SKM-1 treated with dmso at 0.1 percent for 144 hours (cell line): ENCODE data around the gene DBN1.
"Not testable (repeated sequence)": the region's sequence is repeated elsewhere in the genome, so short reads cannot be mapped to it uniquely, and the experiment has no call there.

ENCODE experiments used
- DNase-seq: peaks from one replicate; lab custom pipeline; 2025; ENCODE audit not compliant: unreplicated experiment; lab: John Stamatoyannopoulos, UW

Gene DBN1

DNA sequence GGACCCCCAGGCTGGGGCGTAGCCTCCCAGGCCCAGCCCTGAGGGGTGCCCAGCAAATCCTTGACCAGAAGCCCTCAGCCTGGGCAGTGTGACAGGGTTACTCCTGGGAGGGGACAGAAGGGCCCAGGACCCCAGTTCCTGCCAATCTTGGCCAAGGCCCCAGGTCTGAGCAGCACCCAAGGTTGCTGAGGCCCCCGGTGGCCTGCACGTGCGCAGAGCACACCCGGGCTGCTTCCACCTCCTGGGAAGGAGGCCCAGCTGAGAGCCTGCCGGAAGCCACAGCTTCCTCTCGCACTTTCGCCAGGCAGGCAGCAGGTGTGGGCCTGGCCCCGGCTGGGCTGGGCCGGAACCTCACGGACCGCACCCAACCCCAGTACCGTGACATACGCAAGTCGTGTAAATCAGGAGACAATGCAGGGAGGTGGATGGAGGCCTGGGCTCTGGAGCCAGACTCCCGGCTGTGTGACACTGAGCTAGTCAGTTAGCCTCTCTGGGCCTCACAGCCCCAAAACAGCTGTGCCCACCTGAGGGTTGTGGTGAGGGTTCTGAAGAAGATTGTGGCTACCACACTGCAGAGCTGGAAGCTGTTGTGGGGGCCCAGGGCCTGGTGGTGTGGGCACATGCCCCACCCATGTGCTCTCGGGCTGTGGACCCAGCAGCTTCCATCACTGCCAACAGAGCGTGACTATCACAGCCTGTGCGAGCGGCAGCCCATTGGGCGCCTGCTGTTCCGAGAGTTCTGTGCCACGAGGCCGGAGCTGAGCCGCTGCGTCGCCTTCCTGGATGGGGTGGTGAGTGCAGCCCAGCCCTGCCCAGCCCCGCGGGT lies 41.9 kb downstream of the DBN1 start:
- no peak for DNase-seq

DNA sequence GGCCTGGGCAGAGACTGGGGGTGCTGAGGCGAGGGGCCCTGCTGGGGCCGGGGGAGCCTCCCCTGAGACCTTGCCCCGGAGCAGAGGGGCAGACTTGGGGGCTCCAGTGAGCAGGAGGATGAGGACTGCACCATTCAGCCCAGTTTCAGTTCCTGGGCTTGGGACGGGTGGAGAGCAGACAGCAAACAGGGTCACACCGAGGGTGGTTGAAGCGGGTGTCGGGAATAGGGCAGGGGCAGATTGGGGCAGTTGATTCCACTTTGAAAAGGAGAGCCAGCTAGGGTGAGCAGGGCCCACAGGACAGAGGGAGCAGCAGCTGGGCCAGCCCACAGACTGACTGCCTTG lies 42.5 kb downstream of the DBN1 start:
- no peak for DNase-seq

DNA sequence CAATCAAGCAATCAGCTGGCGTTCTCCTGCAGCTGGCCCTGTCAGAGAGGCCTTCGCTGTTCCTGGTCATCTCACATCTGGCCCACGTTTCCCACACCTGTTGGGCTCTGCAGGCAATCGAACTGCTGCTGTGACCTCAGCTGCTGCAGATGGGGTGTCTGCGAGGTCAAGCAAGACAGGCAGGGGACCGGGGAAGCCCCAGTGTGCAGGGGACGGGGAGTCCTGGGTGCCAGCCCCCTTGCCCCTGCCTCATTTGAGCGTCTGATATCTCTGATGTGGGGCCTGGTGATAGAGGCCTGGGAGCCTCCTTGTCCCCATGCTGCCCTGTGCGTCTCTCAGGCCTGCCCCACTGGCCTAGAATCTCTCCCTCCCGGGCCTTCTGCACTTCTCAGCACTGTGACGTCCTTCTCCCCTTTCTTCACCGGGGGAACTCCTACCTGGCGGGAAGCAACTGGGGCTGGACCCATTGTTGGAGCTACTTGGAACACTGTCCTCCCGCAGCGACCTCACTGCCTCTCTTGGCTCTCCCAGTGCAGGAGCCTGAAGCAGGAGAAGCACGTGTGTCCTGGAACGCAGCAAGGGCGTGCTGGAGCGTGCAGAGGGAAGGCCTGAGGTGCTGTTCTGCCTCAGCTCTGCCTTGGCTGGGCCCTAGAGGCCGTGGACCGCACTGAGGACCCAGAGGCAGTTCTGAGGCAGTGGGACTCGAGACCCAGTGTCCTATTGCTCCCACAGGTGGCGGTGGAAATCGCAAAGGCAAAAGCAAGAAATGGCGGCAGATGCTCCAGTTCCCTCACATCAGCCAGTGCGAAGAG lies 43.1 kb downstream of the DBN1 start:
- DNase-seq: no peak

DNA sequence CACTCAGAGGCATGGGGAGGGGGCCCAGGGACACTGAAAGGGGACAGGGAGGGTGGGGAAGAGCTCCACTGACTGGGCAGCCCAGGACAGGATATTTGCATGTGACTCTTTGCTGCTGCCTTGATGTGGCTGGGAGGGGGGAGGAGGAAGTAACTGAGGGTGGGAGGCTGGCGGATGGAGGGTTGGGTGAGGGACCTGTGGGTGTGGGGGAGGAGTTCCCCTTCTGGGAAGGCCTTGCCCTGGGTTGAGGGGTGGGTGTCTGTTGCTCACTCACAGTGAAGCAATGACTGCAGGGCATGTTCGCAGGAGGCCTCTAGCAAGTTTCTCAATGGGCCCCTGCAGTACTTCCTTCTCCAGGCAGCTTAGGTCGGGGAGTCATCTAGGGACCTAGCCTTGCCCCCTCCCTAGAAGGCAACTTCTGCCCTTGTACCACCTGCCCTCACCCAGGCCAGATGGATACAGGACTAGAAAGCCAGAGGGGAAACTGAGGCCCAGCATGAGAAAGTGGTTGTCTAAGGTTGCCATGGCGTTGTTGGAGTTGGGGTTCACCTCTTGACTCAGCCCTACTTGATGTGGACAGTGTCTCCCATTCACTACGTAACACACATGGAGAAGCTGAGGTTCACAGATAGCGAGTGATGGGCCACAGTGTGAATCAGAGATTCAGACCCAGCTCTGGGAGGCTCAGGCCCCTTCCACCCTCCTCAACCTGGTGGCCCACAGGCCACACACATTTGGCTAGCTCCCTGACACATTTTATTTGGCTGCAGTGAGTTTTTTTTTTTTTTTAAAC lies 44.0 kb downstream of the DBN1 start:
- peak; percentile 99 for DNase-seq

DNA sequence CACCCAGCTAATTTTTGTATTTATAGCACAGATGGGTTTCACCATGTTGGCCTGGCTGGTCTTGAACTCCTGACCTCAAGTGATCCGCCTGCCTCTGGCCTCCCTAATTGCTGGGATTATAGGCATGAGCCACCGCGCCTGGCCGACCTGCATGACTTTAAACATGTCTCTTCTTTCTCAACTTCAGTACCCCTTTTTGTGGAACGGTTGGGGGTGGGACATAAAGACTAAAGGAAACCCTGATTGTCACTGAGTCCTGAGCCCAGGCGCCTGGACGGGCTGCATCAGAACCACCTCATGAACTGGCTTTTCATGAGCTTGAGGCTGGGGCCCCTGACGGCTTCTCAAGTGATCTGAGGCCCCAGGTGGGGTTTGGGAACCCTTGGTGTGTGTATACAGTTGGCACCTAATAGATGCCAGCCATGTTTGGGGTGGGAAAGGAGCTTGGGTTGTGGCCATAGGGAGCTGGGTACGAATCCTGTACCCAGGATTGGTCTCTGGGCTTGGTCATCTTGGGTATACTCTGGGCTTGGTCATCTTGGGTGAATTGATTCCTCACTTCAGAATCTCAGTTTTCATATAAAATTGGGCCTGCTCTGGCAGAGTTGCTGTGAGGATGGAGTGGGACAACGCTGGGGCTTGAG lies 44.7 kb downstream of the DBN1 start:
- DNase-seq: no peak

DNA sequence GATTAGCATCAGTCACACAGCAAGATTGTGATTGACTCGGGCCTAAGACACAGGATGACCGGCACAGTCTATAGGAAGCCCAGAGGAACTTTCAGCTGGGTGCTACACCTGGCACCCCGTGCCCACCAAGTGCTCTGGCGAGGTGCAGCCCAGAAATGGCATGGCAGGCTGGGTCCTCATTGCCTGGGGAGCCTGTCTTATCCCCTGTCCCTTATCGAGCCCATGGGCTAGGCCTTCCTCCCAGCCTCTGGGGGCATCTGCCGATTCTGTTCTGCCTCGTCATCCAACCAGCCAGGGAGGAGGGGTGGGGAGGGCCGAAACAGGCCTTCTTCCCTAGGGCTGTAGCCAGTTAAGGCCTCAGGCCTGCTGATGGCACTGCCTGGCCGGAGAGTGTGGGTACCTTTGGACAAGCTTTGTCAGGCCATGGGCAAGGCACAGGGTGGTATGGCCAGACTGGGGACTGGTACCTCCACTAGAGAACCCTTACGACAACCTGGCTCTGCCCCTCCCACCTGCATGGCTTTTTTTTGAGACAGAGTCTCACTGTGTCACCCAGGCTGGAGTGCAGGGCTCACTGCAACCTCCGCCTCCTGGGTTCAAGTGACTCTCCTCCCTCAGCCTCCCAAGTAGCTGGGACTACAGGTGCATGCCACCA lies 45.4 kb downstream of the DBN1 start:
- no peak for DNase-seq

DNA sequence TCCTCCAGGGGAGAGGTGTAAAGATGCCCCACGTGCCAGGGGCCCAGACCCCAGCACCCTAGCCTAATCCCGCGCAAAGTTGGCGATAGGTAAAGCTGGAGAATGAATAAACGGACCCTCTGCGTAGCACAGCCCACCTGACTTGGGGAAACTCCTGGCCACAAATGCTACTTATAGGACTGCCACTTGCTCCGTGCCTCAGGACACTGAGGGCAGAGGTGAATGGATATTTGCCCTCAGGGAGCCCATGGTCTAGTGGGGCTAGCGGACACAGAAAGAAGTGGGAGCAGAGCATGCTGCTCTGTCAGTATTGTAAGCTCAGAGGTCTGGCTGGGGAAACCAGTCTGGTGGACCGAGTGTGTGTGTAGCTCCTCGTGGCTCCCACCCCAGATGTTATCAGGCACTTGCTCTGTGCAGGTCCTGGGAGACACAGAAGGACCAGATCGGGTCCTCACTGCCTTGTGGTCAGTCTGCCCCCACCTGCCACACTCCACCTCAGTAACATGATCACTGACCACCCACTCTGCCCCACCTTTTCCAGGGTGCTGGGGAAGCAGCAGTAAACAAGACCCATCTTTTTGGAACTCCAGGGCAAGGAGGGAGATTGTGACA lies 46.1 kb downstream of the DBN1 start:
- no peak for DNase-seq

DNA sequence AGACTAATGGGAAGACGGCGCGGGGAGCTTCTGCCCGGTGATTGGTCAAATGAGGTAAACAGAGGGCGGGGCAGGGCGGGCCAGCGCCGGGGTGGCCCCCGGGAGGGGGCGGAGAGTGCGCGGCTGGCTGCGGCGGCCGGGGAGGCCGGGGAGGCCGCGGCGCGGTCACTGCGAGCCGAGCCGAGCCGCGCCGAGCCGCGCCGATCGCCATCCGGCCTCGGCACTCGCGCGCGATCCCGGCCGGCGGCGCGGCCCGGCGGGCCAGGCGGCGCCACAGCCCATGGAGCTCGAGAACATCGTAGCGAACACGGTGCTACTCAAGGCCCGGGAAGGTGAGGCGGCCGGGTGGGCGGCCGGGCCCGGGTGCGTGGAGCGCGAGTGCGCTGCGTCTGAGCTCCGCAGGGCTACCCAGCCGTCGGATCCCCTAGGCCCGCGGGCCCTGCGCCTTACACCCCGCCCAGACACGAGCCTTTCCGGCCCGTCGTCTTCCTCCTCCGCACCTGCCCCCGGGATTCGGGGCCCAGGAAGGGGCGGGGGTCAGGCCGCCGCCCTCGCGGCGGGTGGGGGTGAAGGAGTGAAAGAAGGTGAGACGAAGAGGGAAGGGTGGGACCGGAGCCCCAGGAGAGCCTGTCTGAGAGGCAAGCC lies 46.7 kb downstream of the DBN1 start, which contains the start of gene GRK6:
Gene GRK6, plus strand, starts transcription at position 111 of the 645 bp plus-strand sequence. Its CDS starts 170 bp downstream, at position 281.
- no peak for DNase-seq

DNA sequence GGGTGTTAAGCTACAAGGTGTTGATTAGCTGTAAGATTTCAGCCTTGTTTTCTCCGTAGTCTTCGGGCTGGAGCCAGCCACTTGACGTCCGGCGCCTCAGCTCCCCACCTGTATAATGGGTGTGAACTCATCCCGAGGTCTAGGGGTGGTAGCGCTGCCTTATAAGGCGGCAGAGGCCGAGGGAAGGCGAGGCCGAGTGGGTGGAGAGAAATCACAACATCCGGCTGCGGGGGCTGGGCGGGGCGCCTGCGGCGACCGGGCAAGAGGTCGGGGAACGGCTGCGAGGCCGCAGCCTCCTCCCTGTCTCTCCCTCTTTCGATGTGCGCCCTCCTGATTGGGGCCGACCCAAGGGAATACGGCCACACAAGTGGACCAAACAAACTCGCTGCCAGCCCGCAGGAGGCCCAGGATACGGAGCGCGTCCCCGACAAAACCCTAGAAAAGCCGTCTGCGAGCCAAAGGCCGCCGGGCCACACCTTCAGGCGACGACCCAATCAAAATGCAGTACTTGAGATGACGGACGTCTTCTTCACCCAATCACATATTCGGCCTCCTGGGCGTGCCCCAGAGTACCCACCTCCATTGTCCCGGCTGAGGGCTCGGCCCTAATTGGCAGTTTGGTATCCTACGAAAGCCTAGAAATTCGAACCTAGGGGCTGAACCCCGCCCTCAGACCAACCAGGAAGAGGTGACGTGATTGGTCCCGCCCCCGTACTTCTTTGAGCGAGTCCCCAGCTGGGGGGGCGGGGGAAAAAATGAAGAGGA lies 47.5 kb downstream of the DBN1 start:
- DNase-seq: peak; percentile 100

DNA sequence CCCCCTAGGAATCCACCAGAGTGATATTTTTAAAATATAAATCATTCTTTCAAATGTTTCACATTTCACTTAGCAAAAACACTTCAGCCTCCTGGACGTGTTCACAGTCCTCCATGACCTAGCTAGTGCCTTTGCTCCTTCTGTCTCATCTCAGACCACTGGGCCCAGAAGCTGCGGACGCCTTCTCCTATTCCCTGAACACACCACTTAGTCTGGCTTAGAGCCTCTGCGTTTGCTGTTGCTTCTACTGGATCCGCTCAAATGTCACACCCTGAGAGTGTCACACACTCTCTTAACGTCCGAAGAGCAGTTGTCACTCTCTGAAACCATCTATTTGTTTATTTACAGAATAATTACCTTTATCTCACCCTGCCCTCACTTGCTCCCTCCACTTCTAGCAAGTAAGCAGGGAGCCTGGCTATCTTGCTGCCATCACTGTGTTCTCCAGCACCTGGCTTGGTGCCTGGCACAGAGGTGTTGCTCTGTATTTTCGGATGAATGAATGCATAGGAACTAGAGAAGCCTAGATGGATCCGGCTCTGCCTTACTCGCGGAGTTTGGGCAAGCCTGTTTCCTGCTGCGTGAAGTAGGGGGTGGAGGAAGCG lies 48.1 kb downstream of the DBN1 start:
- DNase-seq: no peak

DNA sequence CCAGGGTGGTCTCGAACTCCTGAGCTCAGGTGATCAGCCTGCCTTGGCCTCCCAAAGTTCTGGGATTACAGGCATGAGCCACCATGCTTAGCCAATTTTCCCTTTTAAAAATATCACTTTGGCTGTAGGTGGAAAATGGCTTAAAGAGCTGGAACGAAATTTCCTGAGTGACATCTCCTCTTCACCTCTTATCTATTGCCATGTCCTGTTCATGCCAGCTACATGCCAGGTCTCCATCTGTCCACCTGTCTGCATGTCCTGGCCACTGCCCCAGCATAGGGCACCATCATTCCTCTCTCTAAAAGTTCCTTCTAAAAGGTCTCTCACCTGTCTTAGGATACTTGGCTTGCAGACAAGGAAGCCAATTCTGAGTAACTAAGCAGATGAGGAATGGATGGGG lies 49.8 kb downstream of the DBN1 start:
- DNase-seq: no peak

DNA sequence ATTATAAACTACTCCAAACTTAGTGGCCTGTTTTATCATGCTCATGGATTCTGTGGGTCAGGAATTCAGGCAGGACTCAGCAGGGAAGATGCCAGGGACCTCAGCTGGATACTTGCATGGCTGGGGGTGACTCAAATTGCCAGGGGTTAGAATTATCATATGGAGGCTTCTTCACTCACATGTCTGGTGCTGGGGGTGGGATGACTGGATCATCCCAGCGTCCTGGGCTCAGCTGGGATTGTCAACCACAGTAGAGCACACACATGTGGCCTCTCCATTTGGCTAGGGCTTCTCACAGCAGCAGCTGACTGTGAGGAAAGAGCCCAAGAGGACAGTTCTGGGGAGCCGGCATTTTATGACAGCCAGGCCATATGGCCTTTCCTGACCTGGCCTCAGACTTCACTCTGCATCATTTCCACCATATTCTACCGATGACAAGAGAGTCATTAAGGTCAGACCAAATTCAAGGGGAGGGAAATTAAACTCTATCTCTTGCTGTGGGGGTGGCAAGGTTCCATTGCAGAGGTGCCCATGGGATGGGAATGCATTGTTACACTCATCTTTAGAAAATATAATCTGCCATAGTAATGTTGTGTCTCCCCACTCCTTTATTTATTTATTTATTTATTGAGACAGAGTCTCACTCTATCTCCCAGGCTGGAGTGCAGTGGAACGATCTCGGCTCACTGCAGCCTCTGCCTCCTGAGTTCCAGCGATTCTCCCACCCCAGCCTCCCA lies 52.2 kb downstream of the DBN1 start:
- DNase-seq: no peak

DNA sequence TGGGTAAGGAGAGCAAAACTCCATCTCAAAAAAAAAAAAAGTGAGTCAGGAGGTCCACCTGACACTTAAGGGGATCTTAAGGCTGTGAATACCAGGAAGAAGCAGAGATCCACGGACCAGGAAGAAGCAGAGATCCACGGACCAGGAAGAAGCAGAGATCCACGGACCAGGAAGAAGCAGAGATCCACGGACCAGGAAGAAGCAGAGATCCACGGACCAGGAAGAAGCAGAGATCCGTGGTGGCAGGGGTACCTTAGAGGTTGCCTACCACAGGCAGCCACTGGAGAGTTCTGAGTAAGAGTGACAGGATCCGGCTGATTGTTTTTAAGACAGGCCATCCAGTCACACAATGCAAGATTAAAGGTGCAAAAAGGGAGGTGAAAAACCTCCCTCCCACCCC lies 53.0 kb downstream of the DBN1 start:
- DNase-seq: not testable (repeated sequence)

DNA sequence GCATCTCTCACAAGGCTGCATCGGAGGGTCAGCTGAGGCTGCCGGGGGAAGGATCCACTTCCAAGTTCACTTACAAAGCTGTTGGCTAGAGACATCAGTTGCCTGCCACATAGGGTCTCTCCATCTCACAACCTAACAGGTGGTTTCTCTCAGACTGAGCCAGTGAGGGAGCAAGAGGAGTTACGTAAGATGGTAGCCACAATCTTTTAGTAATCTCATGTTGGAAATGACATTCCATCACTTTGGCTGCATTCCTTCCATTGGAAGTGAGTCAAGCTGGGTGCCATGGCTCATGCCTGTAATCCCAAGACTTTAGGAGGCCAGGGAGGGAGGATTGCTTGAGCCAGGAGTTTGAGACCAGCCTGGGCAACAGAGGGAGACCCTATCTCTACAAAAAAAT lies 54.4 kb downstream of the DBN1 start:
- no peak for DNase-seq

DNA sequence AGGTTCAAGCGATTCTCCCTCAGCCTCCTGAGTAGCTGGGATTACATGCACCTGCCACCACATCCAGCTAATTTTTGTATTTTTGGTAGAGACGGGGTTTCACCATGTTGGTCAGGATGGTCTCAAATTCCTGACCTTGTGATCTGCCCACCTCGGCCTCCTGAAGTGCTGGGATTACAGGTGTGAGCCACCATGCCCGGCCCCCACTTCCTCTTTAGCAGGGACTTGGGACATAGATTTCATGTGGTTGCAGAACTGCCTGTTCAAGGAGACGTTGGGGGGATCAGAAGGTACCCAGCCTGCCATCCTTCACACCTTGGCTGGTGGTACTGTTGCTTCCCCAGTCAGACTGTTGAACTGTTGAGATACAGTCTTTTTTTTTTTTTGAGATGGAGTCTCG lies 56.4 kb downstream of the DBN1 start:
- not testable (repeated sequence) for DNase-seq

DNA sequence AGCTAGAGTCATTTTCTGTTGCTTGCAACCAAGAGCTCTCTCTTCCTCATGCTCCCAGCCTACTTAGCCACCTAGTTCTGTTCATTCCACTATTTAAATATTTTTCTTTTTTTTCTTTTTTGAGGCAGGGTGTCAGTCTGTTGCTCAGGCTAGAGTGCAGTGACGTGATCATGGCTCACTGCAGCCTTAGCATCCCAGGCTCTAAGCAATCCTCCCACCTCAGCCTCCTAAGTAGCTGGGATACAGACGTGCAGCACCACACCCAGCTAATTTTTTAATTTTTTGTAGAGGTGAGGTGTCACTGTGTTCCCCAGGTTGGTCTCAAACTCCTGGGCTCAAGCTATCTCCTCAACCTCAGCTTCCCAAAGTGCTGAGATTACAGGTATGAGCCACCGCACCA lies 59.0 kb downstream of the DBN1 start:
- DNase-seq: no peak

DNA sequence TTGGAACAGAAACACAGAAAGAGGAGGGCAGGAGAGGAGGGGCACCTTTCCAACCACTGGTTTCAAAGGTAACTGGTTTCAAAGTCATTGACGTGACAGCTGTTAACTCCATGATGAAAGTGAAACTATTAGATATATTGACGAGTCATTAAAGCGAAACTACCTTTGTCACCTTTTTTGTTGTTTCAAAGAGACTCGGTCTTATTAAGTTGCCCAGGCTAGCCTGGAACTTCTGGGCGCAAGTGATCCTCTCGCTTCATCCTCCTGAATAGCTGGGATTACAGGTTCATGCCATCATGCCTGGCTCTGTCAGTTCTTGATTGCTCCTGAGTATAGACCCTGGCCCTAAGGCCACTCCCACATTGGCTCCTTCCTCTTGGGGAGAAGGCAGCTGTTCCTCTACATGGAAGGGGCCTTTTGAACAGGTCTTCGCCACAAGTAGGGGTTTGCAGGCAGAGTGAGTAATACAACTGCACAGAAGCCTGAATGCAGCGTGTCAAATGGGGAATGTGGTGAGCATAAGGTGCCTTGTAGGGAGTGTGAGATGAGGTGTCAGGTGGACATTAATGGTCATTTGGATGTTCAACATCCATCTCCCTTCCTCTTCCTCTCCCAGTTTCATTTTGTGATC lies 60.7 kb downstream of the DBN1 start:
- no peak for DNase-seq
